GM23248 (cell line): ENCODE measurements around the gene FRMD3. TPM values are rescaled to one million over a fixed set of nuclear protein-coding genes. Genes with fewer than 3 reads are reported as not detected.

Experiments used
- DNase-seq: peaks from one replicate; pipeline ENCODE4 v3.0.0-alpha.2; 2015
- H2AFZ ChIP-seq: fragments of 200-600 bp; sonication (generic); 2 replicates; pipeline ENCODE4 v1.6.1; 2016; ENCODE audit warnings: antibody characterized with exemption
- H3F3A ChIP-seq: fragments of 200-600 bp; sonication (generic); 2 replicates; pipeline ENCODE4 v1.6.1; 2016; ENCODE audit warnings: mild to moderate bottlenecking, antibody characterized with exemption, mixed run types; ENCODE audit not compliant: insufficient read depth
- H3K27ac ChIP-seq: fragments of 200-600 bp; sonication (generic); 2 replicates; pipeline ENCODE4 v1.5.1; 2016; ENCODE audit warnings: mild to moderate bottlenecking
- H3K27me3 ChIP-seq: fragments of 200-600 bp; sonication (generic); replicated peaks from 2 replicates; pipeline ENCODE4 v1.6.1; 2016; ENCODE audit warnings: mild to moderate bottlenecking; ENCODE audit not compliant: insufficient read depth
- H3K36me3 ChIP-seq: fragments of 200-600 bp; sonication (generic); 2 replicates; pipeline ENCODE4 v1.6.1; 2016; ENCODE audit warnings: low read depth, mild to moderate bottlenecking
- H3K4me1 ChIP-seq: fragments of 200-600 bp; sonication (generic); 2 replicates; pipeline ENCODE4 v1.6.1; 2016; ENCODE audit warnings: mild to moderate bottlenecking; ENCODE audit not compliant: insufficient read depth
- H3K4me2 ChIP-seq: fragments of 200-600 bp; sonication (generic); one replicate; pipeline ENCODE4 v1.6.1; 2016; ENCODE audit warnings: mild to moderate bottlenecking; ENCODE audit not compliant: unreplicated experiment
- H3K4me3 ChIP-seq: fragments of 200-600 bp; sonication (generic); 2 replicates; pipeline ENCODE4 v1.5.1; 2016; ENCODE audit warnings: mild to moderate bottlenecking
- H3K79me2 ChIP-seq: fragments of 200-600 bp; sonication (generic); 2 replicates; pipeline ENCODE4 v1.6.1; 2016; ENCODE audit warnings: mild to moderate bottlenecking; ENCODE audit not compliant: insufficient read depth
- H3K9ac ChIP-seq: fragments of 200-600 bp; sonication (generic); 2 replicates; pipeline ENCODE4 v1.6.1; 2016; ENCODE audit warnings: mild to moderate bottlenecking
- H3K9me2 ChIP-seq: fragments of 200-600 bp; sonication (generic); 2 replicates; pipeline ENCODE4 v1.6.1; 2016; ENCODE audit warnings: mixed run types, mild to moderate bottlenecking, moderate library complexity; ENCODE audit not compliant: insufficient read depth
- H3K9me3 ChIP-seq: fragments of 200-600 bp; sonication (generic); one replicate; pipeline ENCODE4 v1.6.1; 2017; ENCODE audit warnings: low read depth
- H4K20me1 ChIP-seq: fragments of 200-600 bp; sonication (generic); 2 replicates; pipeline ENCODE4 v1.6.0; 2016; ENCODE audit not compliant: insufficient read depth
- EZH2 ChIP-seq: fragments of 200-600 bp; sonication (generic); IDR thresholded peaks from 2 replicates; pipeline ENCODE4 v1.6.1; 2018; ENCODE audit warnings: antibody characterized with exemption, mild to moderate bottlenecking; ENCODE audit not compliant: insufficient read depth, poor library complexity, severe bottlenecking
- EZH2phosphoT487 ChIP-seq: fragments of 200-600 bp; sonication (generic); IDR thresholded peaks from 2 replicates; pipeline ENCODE4 v1.6.1; 2018; ENCODE audit warnings: antibody characterized with exemption, moderate library complexity, mild to moderate bottlenecking, low read depth; ENCODE audit not compliant: insufficient read depth
- WGBS, 2 experiments: methylation state at CpG; one replicate each; pipeline ENCODE4 v1.1.6; 2015 to 2017; ENCODE audit warnings: low lambda C conversion rate in 2 of 2, low coverage in 1 of 2; ENCODE audit errors: missing lambda C conversion rate in 2 of 2; 5-methylcytosine and 5-hydroxymethylcytosine counted together
- in situ Hi-C: fragments of 300-500 bp; cut with MboI; formaldehyde crosslinking; loops from 2 replicates; pipeline ENCODE4 v1.15.0; 2020
- polyA plus RNA-seq: library from polyadenylated mRNA; unstranded; fragments of >200 nt; fragmentation: Nextera tagmentation; extraction: Ambion mirVana; gene quantifications from 2 replicates; pipeline ENCODE4 v1.2.1, GENCODE V29; 2016
- total RNA-seq: library from RNA; depleted of rRNA; stranded (reverse); fragments of >200 nt; shearing (Covaris generic); gene quantifications from 2 replicates; pipeline ENCODE4 v1.2.3, GENCODE V29; 2014

The FRMD3 gene
- total and polyA plus RNA-seq, 2 experiments from 2014 or later = 0.32 to 0.66 TPM

DNA sequence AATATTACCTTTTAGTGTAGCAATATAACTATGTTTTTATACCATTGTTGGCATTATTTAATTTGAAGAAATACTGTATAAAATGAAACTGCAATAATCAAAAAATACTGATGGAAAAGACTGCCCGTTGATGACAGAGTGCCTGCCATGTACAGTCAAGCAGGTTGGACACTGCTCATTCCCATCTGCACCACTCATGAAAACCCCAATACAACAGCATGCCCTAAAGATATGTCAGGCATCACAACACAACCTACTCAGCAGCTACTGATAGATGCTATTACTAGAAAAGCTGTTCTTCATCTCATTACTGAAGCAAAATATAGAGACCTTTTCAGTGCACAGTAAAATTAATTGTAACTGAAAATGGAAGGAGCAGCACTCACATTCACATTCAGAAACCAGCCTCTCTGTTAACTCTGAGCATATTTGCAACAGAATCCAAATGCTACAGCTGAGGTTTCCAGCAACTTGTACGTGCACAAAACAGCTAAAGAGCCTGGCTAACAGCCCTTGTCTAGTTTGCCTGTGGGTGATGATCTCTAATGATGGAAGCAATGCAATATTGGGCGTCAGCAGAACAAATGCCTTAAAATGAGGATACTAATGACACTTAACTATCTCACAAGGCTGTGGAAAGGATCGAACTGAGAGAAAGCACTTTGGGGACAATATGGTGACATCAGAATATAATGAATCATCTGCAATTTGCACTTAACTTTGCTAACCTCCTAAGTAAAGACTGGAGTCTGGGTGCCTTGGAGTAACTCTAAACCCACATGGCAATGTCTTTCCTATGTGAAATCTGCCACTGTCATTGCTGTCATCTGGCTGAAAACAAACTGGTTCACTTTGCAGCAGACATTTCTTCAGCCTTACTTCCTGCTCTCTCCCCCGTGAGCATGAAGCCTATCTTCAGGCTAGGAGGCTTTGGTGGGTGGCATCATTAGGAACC, 280.0 kb downstream of the FRMD3 start:
- H3K36me3 ChIP-seq = no peaks in the 10 kb centered on the region
- in situ Hi-C loops = no loop called here
- H3K79me2 ChIP-seq = no peaks in the 10 kb centered on the region
- H3K9me3 ChIP-seq = no peaks in the 10 kb centered on the region
- H2AFZ ChIP-seq = no peak overlapping the region
- H3F3A ChIP-seq = no peaks in the 10 kb centered on the region
- no peaks in the 10 kb centered on the region for H3K9me2 ChIP-seq
- no peak overlapping the region for H3K27ac ChIP-seq
- no peak overlapping the region for H3K4me3 ChIP-seq
- no peak overlapping the region for H3K4me2 ChIP-seq
- no peaks in the 10 kb centered on the region for H3K27me3 ChIP-seq
- no peak for TF ChIP-seq EZH2phosphoT487
- no peak for TF ChIP-seq EZH2
- H3K4me1 ChIP-seq = no peaks in the 10 kb centered on the region
- 28 to 34% methylated on average over 5 of the region's 5 CpGs for WGBS, 2 experiments
- DNase-seq = no peak
- no peaks in the 10 kb centered on the region for H4K20me1 ChIP-seq
- no peak overlapping the region for H3K9ac ChIP-seq

DNA sequence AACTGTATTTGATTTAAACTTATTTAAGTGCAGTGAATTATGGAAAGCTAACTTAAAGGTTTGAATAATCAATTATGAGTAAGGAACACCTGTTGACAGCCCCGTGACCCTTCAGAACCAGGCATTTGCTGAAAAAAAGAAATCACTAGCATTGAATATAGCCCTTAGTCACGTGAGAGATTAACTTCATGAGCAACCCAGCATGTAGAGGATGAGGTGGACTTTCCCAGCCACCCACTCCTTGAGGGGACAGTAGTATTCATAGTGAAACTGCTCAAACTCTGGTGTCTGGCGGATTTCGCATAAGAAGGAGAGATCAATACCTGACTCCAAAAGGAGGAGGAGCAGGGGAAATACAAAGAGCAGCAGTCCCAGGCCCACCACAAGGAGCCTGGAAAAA, 290.5 kb downstream of the FRMD3 start:
- no peaks in the 10 kb centered on the region for H3F3A ChIP-seq
- no peak overlapping the region for H3K9ac ChIP-seq
- H3K36me3 ChIP-seq = no peaks in the 10 kb centered on the region
- in situ Hi-C loops = no loop called here
- no peaks in the 10 kb centered on the region for H3K9me2 ChIP-seq
- no peak overlapping the region for H3K27ac ChIP-seq
- no peak overlapping the region for H3K4me2 ChIP-seq
- H3K9me3 ChIP-seq = no peaks in the 10 kb centered on the region
- DNase-seq = no peak
- H3K4me1 ChIP-seq = no peaks in the 10 kb centered on the region
- TF ChIP-seq EZH2phosphoT487 (no peak), EZH2 (no peak)
- H3K79me2 ChIP-seq = no peaks in the 10 kb centered on the region
- H3K27me3 ChIP-seq = no peaks in the 10 kb centered on the region
- WGBS, 2 experiments = 77 to 79% methylated on average over 4 of the region's 4 CpGs
- no peak overlapping the region for H2AFZ ChIP-seq
- H3K4me3 ChIP-seq = no peak overlapping the region
- H4K20me1 ChIP-seq = no peaks in the 10 kb centered on the region

DNA sequence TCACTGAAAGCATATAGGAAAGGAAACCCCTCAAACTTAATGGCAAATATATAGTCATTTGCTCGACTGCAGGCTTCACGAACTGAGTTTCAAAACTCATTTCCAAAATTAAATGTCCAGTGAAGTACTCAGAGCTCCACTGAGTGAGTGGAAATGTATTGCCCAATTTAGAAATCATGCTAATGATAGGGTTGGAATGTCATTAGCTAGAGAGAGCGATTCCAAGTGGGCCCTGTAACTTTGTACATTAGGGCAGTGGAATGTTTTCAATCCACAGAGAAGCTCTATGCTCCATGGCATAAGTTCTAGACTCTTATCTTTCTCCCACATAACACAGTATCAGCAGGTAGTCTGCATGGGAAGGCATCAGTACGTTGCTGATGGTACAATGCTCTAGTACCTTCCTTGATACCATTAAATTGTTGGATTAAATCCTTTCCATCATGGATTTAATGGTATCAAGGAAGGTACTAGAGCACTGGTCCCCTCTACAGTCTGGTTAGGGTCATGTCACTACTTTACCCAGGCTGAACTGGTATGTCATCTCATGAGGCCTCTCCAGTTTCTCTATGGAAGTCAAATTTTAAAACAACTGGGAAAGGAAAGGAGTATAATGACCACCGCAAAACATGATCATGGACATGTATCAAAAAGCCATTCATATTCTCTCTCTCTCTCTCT, 292.1 kb downstream of the FRMD3 start:
- in situ Hi-C loops = no loop called here
- 88 to 94% methylated on average over 5 of the region's 5 CpGs for WGBS, 2 experiments

DNA sequence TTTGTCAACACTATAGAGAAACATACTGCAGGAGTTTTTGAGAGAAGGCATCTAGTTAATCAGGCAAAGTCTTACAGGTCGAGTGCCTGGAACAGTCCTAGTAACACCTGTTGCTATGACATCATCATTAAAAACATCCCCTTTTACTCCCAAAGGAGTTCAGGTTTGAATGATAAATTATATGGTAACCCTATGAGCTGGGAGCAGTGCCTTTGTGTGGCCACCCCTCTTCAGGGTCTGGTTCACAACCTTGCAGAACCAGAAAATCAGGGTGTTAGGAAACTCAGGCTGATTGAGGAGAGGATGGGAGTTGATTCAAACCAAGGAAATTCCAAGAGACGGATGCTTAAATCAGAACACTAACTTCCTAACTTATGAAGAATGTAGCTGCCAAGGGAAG, 296.1 kb downstream of the FRMD3 start:
- Histone ChIP-seq H3K4me1 (no peaks in the 10 kb centered on the region), H2AFZ (no peak overlapping the region), H3K27me3 (no peaks in the 10 kb centered on the region), H3K4me2 (no peak overlapping the region), H4K20me1 (no peaks in the 10 kb centered on the region), H3K9me3 (no peaks in the 10 kb centered on the region), H3K9me2 (no peaks in the 10 kb centered on the region), H3K79me2 (no peaks in the 10 kb centered on the region), H3F3A (no peaks in the 10 kb centered on the region), H3K9ac (no peak overlapping the region), H3K36me3 (no peaks in the 10 kb centered on the region), H3K27ac (no peak overlapping the region), H3K4me3 (no peak overlapping the region)
- WGBS, 2 experiments = 71 to 86% methylated on average over 2 of the region's 2 CpGs
- TF ChIP-seq EZH2phosphoT487 = no peak
- no peak for DNase-seq
- in situ Hi-C loops = no loop called here

More for the DNA sequence above, 292.1 kb downstream of the FRMD3 start:
- Histone ChIP-seq H3K4me3 (no peak overlapping the region), H3F3A (no peaks in the 10 kb centered on the region), H4K20me1 (no peaks in the 10 kb centered on the region), H3K9me3 (no peaks in the 10 kb centered on the region), H2AFZ (no peak overlapping the region), H3K27me3 (no peaks in the 10 kb centered on the region), H3K4me2 (no peak overlapping the region), H3K9me2 (no peaks in the 10 kb centered on the region), H3K79me2 (no peaks in the 10 kb centered on the region), H3K27ac (no peak overlapping the region), H3K4me1 (no peaks in the 10 kb centered on the region), H3K36me3 (no peaks in the 10 kb centered on the region), H3K9ac (no peak overlapping the region)
- TF ChIP-seq EZH2 (no peak), EZH2phosphoT487 (no peak)
- DNase-seq = no peak
